CD4-positive, alpha-beta T cell treated with Interleukin-2 at 100 ng/mL for 4 hours (primary cell): ENCODE data around the gene PER2.

Experiments
- DNase-seq: peaks from one replicate; pipeline ENCODE4 v3.0.0-alpha.2; 2020; ENCODE audit warnings: low spot score

The PER2 gene

DNA sequence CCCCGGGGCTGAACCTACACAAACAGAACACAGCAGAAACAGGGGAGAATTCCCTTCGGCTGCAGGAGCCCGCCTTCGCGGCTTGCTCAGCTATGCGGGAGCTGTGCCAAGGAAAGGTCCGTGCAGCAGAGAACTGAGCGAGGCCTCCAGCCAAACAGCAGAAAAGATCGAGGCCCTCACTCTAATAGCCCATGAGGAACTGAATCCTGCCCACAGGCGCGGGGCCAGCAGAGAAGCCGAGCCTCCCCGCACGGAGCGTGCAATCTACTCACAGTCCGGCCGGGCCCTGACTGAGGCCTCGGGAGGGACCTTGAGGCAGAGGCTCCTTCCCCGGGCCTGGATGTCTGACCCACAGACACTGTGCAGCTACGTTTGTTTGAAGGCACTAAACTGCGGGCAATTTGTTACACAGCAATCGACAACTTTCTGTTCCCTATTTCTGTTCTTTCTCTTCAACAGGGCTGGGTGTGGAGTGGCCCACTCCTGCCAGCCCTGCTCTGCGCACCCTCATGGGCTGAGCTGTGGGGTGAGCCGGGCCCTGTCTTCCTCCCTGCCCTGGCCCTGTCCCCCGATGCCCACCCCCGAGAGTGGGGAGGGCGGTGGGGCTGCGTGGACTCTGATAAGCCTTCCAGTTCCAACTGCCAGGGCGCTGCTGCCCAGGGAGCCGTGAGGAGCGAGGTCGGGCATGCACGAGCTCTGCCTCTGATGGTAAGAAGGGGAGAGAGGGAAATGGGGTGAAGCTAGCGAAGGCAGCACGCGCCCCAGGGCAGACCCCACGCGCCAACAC, 62.3 kb downstream of the PER2 start:
- no peak for DNase-seq

DNA sequence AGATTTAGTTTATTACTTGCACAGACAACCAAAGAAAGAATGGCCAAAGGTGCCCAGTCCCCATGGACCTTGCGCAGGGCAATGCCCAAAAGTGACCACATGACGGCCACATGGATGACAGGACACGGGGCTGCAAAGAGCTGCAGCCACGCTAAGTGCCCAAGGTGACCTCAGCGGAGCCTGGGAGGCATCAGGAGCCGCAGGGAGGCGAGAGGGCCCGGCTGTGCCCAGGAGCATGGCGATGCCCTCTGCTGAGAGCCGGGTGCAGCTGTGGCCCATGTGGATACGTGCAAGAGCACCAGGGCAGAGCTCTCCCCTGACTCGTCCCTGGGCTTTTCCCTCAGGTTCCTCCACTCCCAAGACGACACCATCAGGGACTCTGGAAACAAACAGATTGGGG, 63.3 kb downstream of the PER2 start:
- DNase-seq = no peak

- no peak for DNase-seq
Observed at GRCh38 chr2:238224356-238225035, 63.9 kb downstream of the PER2 start.

DNA sequence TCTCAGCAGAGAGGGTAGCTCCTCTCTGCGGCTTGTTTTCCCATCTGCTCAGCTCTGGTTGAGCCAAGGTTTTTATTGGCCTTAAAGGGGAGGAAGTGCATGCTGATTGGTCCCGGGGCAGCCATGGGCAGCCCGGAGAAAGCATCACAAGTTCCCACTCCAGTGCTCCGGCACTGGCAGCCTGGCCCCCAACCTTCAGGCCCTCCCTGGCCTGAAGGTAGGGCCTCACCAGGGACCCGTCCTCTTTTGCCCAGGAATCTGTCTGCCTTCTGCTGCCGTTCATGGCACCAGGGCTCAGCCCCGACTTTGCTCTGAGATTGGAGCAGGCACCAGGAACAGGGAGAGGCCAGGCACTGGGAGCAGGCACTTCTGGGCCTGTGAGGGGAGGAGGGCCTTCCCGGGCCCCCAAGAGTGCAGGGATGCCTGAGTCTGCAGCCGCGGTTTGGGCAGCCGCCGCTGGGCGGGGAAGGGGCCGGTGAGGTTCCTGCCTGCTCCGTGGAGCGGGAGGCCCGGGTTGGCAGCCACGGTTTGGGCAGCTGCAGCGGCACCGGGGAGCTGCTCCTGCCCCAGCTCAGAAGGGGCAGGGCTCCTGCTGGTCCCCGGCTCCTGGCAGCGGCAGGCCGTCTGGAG, 67.4 kb downstream of the PER2 start:
- no peak for DNase-seq

- DNase-seq = no peak
Observed at GRCh38 chr2:238220274-238220891, 68.0 kb downstream of the PER2 start.

- DNase-seq = no peak
Observed at GRCh38 chr2:238216651-238217184, 71.7 kb downstream of the PER2 start.

DNA sequence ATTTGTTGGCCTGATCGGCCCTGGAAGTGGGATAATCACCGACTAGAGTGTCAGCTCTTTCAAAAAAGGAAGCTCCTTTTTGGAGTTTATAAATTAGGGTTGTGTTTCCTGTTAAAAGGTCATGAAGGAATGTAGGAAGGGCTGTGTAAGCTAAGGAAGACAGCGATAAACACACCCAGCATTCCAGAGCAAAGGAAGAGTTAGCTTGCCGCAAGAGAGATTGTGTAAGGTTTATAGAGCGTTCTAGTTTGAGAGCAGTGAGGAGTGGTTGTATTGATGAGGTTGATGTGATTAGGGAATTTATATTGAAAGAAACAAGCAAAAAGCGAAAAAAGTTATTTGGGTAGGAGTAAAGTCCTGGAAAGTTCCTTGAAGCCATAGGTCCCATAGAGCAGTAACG, 81.4 kb downstream of the PER2 start:
- DNase-seq = no peak

DNA sequence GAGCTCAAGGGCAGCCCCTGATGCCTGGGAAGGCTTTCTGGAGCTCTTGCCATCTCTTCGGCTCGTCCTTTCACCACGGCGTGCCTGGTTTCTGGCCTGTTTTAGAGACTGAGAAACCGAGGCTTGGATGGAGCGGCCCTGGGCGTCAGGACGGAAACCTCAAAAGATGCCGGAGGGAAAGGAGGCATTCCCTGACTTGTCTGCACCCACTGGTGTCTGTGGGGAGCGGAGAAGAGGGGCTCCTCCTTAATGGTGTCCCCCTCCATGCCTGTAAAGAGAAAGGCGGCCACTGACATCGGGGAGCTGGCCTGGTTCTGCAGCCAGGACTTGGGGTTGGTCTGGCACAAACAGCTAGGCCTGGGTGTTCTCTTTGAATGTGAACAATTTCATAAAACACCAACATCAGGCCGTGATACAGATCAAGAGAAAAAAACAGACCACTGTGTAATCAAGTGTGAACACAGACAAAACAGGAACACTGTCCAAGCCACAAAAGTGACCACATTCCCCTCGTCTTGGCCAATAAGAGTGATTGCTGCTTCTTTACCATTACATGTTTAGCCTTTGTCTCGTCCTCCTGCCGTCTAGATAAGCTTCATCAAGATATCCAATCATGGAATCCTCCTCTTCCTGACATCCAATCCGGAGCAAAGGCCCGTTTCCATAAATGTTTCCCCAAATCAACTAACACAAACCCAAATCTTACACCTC, 84.3 kb downstream of the PER2 start:
- no peak for DNase-seq

DNA sequence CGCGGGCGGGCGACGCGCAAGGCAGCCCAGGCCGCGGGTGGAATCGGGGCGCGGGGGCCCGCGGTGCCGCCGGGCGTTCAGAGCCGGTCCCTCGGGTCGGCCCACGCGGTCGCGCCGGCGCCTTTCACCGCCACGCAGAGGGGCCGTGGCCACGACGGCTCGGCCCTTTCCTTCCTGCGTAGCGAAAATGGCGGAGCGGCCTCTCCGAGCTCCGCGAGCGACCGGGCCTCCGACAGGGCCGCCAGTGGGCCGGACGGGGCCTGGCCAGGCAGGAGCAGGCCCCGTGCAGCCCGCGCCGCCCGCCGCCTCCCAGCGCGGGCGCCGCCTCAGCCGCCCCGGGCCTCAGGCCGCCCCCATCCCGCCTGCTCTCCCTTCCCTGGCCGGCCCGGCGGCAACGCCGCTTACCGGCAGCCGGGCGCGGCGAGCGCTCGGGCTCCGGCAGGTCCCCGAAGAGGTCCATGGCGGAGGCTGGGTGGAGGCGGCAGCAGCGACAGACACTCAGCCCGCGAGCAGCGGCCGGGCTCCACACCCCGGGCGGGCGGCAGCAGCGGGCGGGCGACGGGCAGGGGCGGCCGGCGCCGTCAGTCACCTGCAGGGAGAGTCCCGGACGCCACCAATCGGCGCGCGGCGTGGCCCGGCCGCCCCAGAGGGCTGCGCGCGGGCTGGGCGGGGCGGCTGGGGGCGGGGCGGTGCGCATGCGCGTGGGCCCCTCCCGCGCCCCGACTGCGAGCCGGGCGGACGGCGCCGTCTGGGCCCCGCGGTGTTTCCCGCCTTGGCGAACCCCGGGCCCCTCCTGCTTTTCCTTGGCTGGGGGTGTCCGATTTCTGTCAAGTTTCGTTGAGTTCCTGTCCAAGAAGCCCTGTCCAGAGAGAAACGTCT, 85.1 kb downstream of the PER2 start, which contains the start of gene ILKAP:
Gene ILKAP (minus strand): TSS at position 602 of the 879 bp plus-strand sequence. CDS start 142 bp downstream, at position 460.
- peak; percentile 89 for DNase-seq

DNA sequence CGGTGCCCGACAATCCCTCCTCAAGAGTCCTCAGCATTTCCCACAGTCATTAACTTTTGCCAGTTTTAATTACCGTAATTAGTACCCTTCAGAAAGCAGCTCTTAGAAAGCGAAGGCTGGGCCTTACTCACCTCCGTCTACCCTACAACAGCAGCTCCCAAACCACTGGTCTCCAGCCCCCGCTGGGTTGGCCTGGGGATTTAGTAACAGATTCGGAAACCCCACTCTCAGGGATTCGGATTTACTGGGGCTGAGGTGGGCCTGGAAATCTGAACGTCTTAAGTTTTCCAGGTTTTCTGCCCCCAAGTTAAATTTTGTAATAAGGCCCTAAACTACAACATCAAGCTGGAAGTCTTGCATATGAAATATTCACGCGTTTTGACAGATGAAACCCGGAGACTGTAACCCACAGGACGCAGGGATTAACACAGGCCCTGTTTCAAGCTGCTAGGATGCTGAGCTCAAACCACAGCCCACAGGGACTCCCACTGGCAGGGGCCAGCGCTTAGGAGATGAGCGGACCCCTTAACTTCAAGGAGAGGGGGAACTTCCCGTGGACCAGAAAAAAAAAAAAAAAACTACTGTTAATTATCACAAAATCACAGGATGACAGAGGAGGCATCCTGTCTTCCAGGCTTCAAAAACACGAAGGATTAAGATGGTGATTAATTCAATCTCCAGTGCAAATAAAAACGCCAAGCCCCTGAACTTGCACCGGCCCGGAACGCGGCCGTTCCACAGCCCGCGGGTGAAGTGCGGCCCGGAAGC, 85.9 kb downstream of the PER2 start:
- peak; percentile 1 for DNase-seq
